Epithelial cell of esophagus (primary cell): ENCODE data around the gene TUSC7.

Source experiments
- DNase-seq: peaks from one replicate; pipeline ENCODE4 v3.0.0; 2010; ENCODE audit warnings: low read depth
- H3K4me3 ChIP-seq: 2 replicates; pipeline ENCODE4 v1.5.1; 2011; ENCODE audit warnings: mild to moderate bottlenecking, low read length, control low read depth
- CTCF ChIP-seq: IDR thresholded peaks from 2 replicates; pipeline ENCODE4 v1.5.1; 2011; ENCODE audit warnings: low read depth, mild to moderate bottlenecking, low read length, control low read depth, inconsistent platforms; ENCODE audit not compliant: insufficient read depth; ENCODE audit errors: missing control alignments

TUSC7 gene

GRCh38 chr3:116709479-116709878 lies at the start of gene TUSC7:
Gene TUSC7 (plus strand): TSS chr3:116709779.
- TF ChIP-seq CTCF = no peak
- no peak for DNase-seq
- H3K4me3 ChIP-seq = no peak within 1 kb of the TSS

- peak; percentile 16 for DNase-seq
- H3K4me3 ChIP-seq = no peak overlapping the region
- TF ChIP-seq CTCF = no peak
Observed at GRCh38 chr3:116661196-116661595, 48.4 kb upstream of the TUSC7 start.

GRCh38 chr3:116663161-116664110 lies 46.1 kb upstream of the TUSC7 start:
- no peak overlapping the region for H3K4me3 ChIP-seq
- no peak for DNase-seq
- no peak for TF ChIP-seq CTCF

GRCh38 chr3:116667324-116667723 lies 42.3 kb upstream of the TUSC7 start:
- TF ChIP-seq CTCF = no peak
- DNase-seq = no peak
- H3K4me3 ChIP-seq = no peak overlapping the region

GRCh38 chr3:116667791-116668190 lies 41.8 kb upstream of the TUSC7 start:
- no peak for TF ChIP-seq CTCF
- H3K4me3 ChIP-seq = no peak overlapping the region
- DNase-seq = no peak

GRCh38 chr3:116669576-116669975 lies 40.0 kb upstream of the TUSC7 start:
- TF ChIP-seq CTCF = no peak
- no peak overlapping the region for H3K4me3 ChIP-seq
- DNase-seq = no peak

GRCh38 chr3:116671151-116671550 lies 38.4 kb upstream of the TUSC7 start:
- DNase-seq = no peak
- TF ChIP-seq CTCF = no peak
- H3K4me3 ChIP-seq = no peak overlapping the region
